ENCODE measurements around the gene COL8A2. TPM values are rescaled to one million over a fixed set of nuclear protein-coding genes. Genes with fewer than 3 reads are reported as not detected.

COL8A2 gene
- total RNA-seq, 4 donors from 2014 or later = 0.83 to 1.3 (median 1.1) TPM

Other genes starting within 250 kb of the COL8A2 start
- 10 to 100 TPM; 27.0 to 39.7 (median 31.7) TPM for gene AGO1, start 242.0 kb downstream of the COL8A2 start, total RNA-seq
- 10 to 100 TPM; 12.1 to 33.0 (median 18.6) TPM for gene AGO3, start 194.1 kb downstream of the COL8A2 start, total RNA-seq
- not detected for gene TEKT2, start 41.1 kb downstream of the COL8A2 start, total RNA-seq
- gene ADPRS, start 36.3 kb downstream of the COL8A2 start, total RNA-seq = 10 to 100 TPM; 16.5 to 50.0 (median 30.8) TPM
- gene TRAPPC3, start 24.3 kb upstream of the COL8A2 start, total RNA-seq = 100 to 1,000 TPM in 1 of 4 donors, 10 to 100 TPM in 3; 56.2 to 113 (median 73.7) TPM
- 10 to 100 TPM; 38.2 to 62.7 (median 46.4) TPM for gene MAP7D1, start 30.9 kb upstream of the COL8A2 start, total RNA-seq
- 10 to 100 TPM; 49.5 to 99.0 (median 64.4) TPM for gene THRAP3, start 99.2 kb upstream of the COL8A2 start, total RNA-seq
- gene SH3D21, start 181.1 kb upstream of the COL8A2 start, total RNA-seq = 10 to 100 TPM; 20.6 to 75.9 (median 24.8) TPM
- 10 to 100 TPM in 2 of 4 donors, 1 to 10 TPM in 2; 4.4 to 19.0 (median 11.4) TPM for gene EVA1B, start 198.4 kb upstream of the COL8A2 start, total RNA-seq